ENCODE measurements around the gene KRT26.

DNA sequence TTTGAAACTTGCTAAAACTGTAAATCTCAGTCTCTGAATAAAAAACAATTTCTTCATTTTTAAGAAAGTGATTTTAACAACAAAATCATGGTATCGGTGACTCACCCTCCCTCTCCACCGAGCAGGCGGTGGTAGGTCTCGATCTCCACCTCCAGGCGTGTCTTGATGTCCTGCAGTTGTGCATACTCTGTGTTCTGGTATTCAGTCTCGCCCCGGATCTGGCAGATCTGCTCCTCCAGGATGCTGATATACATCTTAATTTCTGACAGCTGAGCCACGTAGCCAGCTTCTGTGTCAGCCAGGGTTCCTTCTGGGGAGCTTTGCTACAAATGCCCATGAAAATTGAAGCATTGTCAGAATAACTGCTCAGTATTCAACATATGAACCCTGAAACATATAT is 53.1 kb downstream of the KRT26 start:
- TF ChIP-seq, protein P1, sequence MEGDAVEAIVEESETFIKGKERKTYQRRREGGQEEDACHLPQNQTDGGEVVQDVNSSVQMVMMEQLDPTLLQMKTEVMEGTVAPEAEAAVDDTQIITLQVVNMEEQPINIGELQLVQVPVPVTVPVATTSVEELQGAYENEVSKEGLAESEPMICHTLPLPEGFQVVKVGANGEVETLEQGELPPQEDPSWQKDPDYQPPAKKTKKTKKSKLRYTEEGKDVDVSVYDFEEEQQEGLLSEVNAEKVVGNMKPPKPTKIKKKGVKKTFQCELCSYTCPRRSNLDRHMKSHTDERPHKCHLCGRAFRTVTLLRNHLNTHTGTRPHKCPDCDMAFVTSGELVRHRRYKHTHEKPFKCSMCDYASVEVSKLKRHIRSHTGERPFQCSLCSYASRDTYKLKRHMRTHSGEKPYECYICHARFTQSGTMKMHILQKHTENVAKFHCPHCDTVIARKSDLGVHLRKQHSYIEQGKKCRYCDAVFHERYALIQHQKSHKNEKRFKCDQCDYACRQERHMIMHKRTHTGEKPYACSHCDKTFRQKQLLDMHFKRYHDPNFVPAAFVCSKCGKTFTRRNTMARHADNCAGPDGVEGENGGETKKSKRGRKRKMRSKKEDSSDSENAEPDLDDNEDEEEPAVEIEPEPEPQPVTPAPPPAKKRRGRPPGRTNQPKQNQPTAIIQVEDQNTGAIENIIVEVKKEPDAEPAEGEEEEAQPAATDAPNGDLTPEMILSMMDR (IDR thresholded peaks at IDR 0.05) = no peak
- TF ChIP-seq ZFX (IDR thresholded peaks at IDR 0.05; ENCODE audit: borderline replicate concordance) = no peak

Data from 22Rv1 (cell line).